Neutrophil (primary cell): ENCODE measurements around the gene ZSCAN21.

Source experiments
- H3K27ac ChIP-seq: fragments of 200-600 bp; sonication (generic); 2 replicates; pipeline ENCODE4 v1.5.1; 2016; ENCODE audit warnings: mild to moderate bottlenecking, moderate library complexity
- H3K27me3 ChIP-seq: fragments of 200-600 bp; sonication (generic); 2 replicates; pipeline ENCODE4 v1.6.0; 2016; ENCODE audit warnings: mild to moderate bottlenecking
- H3K36me3 ChIP-seq: fragments of 200-600 bp; sonication (generic); 2 replicates; pipeline ENCODE4 v1.5.1; 2017
- H3K4me1 ChIP-seq, 2 experiments: fragments of 200-600 bp in 1 of 2; sonication (generic) in 1 of 2; 1 replicate in 1 of 2; 2 replicates in 1 of 2; pipeline versions ENCODE4 v1.5.1 to v1.6.1; 2013 to 2016; ENCODE audit warnings: low read depth in 1 of 2, low read length in 1 of 2, mild to moderate bottlenecking in 1 of 2, moderate library complexity in 1 of 2; ENCODE audit not compliant: control insufficient read depth in 1 of 2, insufficient read depth in 1 of 2
- H3K4me3 ChIP-seq, 2 experiments: fragments of 200-600 bp in 1 of 2; sonication (generic) in 1 of 2; 1 replicate in 1 of 2; 2 replicates in 1 of 2; pipeline ENCODE4 v1.5.1; 2013 to 2016; ENCODE audit warnings: low read depth in 1 of 2, low read length in 1 of 2, mild to moderate bottlenecking in 1 of 2, moderate library complexity in 1 of 2
- H3K9me3 ChIP-seq: fragments of 200-600 bp; sonication (generic); 2 replicates; pipeline ENCODE4 v1.5.1; 2016
- CTCF ChIP-seq: fragments of 200-600 bp; sonication (generic); IDR thresholded peaks from 2 replicates; pipeline ENCODE4 v1.5.1; 2016; ENCODE audit warnings: antibody characterized with exemption

The ZSCAN21 gene

DNA sequence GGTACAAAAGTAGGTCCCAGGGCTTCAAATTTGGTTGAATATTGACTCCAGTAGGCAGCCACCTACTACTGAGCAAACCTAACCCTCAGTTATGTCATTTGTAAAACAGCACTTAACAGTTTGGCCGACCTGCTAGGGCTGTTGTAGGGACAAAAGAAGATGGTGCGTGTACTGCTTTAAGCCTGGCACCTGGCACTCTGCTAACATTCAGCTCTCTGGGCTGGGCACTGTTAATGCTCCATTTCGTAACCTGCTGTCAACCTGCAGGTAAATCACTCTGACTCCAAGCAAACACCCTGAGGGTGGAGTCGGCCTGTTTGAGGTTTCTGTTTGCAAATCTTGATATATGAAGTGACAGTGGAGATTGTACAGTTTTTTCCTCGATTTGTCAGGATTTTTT, 27.0 kb upstream of the ZSCAN21 start:
- H3K36me3 ChIP-seq, result peaks cover 47% of the 10 kb centered on the region
- no peaks in the 10 kb centered on the region for H3K9me3 ChIP-seq
- peaks cover 8 to 25% of the 10 kb centered on the region in 2 experiments for H3K4me1 ChIP-seq
- no peak for TF ChIP-seq CTCF
- H3K27ac ChIP-seq, result no peak overlapping the region
- H3K4me3 ChIP-seq, result no peak overlapping the region
- no peaks in the 10 kb centered on the region for H3K27me3 ChIP-seq

DNA sequence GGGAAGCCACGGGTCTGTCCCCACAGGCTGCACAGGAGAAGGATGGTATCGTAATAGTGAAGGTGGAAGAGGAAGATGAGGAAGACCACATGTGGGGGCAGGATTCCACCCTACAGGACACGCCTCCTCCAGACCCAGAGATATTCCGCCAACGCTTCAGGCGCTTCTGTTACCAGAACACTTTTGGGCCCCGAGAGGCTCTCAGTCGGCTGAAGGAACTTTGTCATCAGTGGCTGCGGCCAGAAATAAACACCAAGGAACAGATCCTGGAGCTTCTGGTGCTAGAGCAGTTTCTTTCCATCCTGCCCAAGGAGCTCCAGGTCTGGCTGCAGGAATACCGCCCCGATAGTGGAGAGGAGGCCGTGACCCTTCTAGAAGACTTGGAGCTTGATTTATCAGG, 26.0 kb upstream of the ZSCAN21 start:
- Histone ChIP-seq H3K27me3 (no peaks in the 10 kb centered on the region), H3K36me3 (peaks cover 55% of the 10 kb centered on the region), H3K4me1 (peaks cover 4 to 25% of the 10 kb centered on the region in 2 experiments), H3K4me3 (no peak overlapping the region), H3K9me3 (no peaks in the 10 kb centered on the region), H3K27ac (no peak overlapping the region)
- TF ChIP-seq CTCF, result no peak

DNA sequence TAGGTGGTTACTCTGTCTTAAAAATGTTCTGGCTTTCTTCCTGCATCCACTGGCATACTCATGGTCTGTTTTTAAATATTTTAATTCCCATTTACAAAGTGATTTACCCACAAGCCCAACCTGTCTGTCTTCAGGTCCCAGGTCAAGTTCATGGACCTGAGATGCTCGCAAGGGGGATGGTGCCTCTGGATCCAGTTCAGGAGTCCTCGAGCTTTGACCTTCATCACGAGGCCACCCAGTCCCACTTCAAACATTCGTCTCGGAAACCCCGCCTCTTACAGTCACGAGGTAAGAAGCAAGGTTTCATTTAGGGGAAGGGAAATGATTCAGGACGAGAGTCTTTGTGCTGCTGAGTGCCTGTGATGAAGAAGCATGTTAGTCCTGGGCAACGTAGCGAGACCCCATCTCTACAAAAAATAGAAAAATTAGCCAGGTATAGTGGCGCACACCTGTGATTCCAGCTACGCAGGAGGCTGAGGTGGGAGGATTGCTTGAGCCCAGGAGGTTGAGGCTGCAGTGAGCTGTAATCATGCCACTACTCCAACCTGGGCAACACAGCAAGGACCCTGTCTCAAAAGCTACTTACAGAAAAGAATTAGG, 25.5 kb upstream of the ZSCAN21 start:
- Histone ChIP-seq H3K9me3 (no peaks in the 10 kb centered on the region), H3K4me1 (peaks cover 4 to 25% of the 10 kb centered on the region in 2 experiments), H3K27me3 (no peaks in the 10 kb centered on the region), H3K36me3 (peaks cover 55% of the 10 kb centered on the region), H3K27ac (no peak overlapping the region), H3K4me3 (no peak overlapping the region)
- TF ChIP-seq CTCF, result no peak

DNA sequence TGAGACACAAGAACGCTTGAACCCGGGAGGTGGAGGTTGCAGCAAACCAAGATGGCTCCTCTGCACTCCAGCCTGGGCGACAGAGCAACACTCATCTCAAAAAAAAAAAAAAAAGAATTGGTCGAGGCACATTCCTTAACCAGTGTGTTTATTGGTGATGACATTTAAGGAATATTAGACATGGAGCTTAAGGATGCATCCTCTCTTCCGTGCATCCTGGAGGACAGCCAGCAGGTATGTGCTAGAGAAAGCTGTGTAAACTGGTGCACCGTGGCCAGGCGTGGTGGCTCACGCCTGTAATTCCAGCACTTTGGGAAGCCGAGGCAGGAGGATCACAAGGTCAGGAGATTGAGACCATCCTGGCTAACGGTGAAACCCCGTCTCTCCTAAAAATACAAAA, 22.4 kb upstream of the ZSCAN21 start:
- no peak overlapping the region for H3K27ac ChIP-seq
- H3K36me3 ChIP-seq, result peaks cover 81% of the 10 kb centered on the region

DNA sequence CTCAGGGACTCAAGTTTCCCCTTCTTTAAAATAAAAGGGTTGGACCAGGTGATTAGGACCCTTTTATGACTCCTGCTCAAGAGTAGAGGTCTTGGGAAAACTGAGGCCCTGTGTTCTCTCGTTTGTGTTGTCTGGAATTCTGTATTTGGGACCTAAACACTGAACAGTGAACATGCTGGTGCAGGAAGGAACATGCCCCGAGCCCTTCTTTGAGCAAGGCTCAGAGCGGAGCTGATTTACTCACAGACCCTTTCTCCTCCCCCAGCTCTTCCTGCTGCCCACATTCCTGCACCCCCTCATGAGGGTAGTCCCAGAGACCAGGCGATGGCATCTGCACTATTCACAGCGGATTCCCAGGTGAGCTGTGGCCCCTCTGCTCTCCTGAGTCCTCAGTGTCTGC, 20.0 kb upstream of the ZSCAN21 start:
- Histone ChIP-seq H3K36me3 (peaks cover 88% of the 10 kb centered on the region), H3K27me3 (no peaks in the 10 kb centered on the region), H3K27ac (no peak overlapping the region), H3K4me1 (no peaks in the 10 kb centered on the region), H3K9me3 (no peaks in the 10 kb centered on the region), H3K4me3 (no peak overlapping the region)
- TF ChIP-seq CTCF, result no peak

More for the DNA sequence above, 22.4 kb upstream of the ZSCAN21 start:
- peaks cover 0 to 12% of the 10 kb centered on the region in 2 experiments for H3K4me1 ChIP-seq
- no peaks in the 10 kb centered on the region for H3K27me3 ChIP-seq
- no peak for TF ChIP-seq CTCF
- H3K4me3 ChIP-seq, result no peak overlapping the region
- H3K9me3 ChIP-seq, result no peaks in the 10 kb centered on the region
